ENCODE measurements around the gene TLR7.

TLR7 gene

DNA sequence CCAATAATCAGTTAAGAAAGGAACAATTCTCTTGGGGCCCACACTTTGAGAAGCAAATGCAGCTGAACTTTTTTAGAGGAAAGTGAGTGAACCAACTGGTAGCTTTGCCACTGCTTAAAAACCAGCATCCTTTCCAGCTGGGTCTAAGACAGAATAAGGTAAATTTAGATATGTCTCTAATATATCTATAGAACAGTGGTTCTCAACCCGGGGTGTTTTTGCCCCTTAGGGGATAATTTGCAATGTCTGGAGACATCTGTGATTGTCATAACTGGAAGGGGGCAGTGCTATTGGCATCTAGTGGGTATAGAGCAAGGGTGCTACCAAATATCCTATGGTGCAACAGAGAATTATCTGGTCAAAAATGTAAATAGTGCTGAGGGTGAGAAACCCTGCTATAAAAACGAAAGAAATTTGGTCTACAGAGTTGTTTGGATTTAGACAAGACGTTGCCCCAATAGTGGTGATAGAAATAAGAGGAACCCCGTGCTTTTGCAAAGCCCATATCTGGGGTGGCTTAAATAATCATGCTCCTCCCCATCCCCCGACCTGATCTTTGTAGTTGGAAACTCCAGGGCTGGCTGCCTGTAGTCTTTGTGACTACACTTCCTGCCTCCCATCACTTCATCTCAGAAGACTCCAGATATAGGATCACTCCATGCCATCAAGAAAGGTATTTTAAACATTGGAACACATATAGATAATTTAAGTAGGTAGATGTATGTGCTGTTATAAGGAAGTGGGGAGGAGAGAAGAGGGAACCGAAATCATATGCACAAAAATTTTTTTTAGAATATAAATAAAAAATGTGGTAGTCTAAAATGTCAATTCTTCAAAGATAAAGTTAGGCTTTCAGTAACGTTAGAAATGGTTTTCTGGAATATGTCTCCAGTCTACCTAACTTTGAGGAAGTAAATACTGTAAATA is at the start of gene TLR7:
Gene TLR7, plus strand, starts transcription at position 622 of the 927 bp plus-strand sequence. CDS start 507 bp downstream, outside the sequence.
- no peak for DNase-seq

DNA sequence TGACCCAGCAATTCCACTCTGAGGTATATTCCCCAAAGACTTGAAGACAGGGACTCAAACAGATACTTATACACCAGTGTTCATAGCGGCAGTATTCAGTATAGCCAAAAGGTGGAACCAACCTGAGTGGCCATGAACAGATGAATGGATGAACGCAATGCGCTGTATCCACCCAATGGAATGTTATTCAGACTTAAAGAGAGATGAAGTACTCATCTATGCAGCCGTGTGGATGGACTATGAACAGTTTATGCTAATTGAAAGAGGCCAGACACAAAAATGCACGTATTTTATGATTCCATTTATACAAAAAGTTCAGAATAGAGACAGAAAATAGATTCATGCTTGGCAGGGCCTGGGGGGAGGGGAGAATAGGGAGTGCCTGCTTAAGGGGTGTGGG is 49.3 kb upstream of the TLR7 start:
- no peak for DNase-seq

DNA sequence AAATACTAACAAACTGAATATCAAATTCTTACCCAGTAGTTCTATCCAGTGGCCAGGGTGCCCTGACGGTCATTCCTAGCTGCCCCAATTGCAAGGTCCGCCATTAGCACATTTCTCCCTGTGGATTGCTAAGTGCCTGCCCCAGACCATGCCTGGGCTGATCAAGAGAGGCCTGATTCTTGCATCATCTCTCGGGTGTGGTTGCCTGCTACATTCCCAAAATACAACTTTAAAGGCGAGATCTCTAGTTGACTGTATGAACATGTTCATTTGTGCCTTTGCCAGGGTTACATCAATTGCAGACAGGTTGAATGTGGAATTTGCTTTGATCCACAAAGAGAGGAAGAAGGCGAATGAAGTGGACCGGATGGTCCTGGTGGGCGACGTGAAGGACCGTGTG is 47.6 kb upstream of the TLR7 start:
- no peak for DNase-seq

DNA sequence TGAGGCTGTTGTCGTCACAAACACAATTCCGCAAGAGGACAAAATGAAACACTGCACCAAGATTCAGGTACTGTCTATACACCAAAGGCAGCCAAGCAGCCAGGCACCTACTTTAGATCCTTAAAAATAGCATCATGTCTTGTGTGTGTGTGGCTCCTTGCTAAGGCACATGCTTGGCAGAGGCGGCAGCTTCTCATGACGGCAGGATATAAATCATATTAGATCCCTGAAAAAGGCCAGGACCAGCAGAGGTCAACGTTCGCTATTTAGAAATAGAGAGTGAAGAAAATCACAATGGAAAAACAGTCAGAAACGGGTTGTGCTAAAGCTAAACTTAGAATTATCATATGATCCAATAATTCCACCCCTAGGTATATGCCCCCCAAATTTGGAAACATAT is 46.1 kb upstream of the TLR7 start:
- no peak for DNase-seq

DNA sequence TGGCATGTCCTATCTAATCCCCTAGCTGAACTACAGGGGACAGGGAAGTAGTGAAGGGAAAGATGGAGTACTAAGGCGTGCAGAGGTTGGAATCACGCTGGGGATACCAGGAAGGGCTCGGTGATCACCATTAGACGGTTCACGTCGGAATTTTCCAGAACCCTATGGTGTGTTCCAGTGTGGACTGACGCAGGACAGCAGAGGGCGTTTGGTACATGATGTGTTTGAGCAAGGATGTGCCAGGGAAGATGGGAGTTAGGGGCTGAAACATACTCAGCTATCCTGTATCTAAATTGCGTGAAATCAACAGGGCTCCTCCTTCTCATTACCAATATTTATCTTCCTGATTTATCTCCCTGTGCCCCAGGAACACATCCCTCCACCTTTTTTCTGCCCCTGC is 41.9 kb upstream of the TLR7 start:
- no peak for DNase-seq

DNA sequence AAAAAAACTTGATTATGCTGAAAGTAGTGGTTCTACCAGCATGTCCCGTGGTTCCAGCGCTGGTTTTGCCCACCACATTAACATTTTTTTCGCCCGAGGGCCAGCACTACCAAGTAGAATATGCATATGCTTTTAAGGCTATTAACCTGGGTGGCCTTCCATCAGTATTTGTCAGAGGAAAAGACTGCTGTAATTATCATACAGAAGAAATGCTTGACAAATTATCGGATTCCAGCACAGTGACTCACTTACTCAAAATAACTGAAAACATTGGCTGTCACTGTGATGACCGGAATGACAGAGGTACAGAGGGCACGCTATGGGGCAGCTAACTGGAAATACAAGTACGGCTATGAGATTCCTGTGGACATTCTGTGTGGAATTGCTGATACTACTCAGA is 41.1 kb upstream of the TLR7 start:
- DNase-seq: no peak

DNA sequence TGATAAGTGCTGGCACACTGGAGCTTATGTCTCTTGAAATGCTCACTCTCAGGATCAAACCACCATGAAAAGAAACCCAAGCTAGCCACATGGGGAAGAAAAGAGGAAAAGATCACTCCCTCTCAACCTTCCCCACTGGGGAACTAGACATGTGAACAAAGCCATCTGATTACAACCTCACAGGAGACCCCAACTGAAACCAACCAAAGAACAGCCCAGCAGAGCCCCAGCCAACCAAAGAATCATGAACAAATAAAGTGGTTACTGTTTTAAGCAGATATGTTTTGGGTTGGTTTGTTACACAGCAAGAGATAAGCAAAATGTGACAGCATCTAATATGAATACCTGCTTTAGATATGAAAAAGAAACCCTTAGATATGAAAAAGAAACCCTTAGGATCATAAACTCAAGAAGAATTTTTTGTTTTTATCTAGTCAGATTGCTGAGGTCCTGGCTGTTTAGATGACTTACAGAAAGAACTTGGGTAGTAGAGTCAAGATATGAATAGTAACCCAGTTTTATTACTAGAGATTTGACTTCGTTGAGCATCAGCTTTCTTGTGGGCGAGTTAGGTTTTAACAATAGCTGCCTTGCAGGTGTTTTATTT is 23.7 kb upstream of the TLR7 start:
- no peak for DNase-seq

DNA sequence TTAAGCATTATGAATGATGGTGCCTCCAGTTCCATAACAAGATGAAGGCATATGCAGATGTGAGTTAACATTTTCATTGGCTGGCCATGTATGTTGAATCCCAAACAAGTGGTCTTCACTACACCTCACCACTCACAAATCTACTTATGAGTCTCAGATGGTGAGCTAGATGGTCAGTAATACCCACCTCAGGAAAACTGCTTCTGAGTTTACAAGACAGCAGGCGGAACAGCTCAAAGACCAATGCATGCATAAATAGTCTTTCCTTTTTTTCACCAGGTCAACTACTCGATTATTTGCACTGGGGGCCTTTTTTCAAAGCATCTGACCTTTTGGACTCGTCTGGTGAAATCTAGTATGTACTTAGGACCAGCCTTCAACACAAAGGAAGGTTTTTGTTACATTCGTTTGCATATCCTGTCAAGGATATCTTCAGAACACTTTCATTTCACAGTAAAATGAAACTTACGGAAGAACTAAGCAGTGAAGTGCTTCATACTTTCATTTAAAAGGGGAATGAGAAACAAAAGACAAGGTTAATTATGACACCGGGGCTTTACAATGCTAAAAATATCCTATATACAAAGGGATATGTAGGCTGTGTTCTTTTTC is 23.1 kb upstream of the TLR7 start:
- no peak for DNase-seq

DNA sequence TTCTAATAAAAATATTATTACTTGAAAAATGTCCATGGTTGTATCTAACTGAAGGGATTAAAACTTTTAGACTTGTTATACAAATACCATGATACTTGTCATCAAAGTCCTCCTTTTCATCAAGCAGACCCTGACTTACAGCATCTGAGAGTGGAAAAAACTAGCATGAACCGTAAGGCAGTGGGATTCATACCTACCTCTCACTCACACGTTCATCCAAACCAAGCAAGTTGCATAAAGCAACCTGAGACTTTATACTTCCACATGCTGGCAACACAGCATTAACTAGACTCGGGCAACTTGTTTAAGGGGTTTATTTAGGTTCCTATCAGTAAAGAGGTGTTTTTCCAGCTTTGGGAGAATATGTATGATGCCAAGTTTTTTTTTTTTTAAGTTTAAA is 22.6 kb upstream of the TLR7 start:
- DNase-seq: no peak

DNA sequence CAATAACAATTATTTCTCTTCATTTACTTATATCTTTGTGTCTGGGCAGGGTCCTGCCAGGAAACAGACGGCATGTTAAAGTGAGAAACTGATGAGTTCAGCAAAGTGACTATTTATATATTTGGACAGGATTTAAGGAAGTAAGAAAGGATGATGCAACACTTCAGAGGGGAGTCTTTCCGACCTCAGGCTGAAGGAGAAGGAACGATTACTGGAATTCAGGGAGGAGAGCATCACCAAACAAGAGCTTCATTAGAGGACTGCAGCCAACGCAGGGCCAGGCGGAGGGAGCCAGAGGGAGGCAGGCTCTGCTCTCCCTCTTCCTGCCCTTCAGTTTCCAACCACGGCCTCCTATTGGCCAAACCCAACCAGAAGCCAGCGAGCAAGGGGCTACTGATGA is 1.5 kb upstream of the TLR7 start:
- DNase-seq: no peak

DNA sequence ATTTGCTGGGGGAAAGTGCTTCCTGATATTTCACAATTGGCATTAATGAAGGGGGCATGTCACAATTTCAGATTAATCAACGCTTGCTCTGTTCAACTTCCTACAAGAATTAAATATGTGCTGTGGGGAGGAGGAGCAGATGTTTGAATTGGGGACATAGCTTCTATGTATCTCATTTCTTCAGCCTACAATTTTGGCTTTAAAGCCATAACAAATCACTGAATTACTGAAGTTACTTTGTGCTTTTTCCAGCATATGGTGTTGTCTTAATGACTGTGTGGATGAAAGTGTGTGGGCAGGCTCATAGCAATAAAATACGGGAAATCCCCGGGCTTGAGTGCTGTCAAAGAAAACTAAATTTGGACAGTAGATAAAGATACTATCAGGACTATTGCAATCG is 813 bp downstream of the TLR7 start:
- DNase-seq: no peak

DNA sequence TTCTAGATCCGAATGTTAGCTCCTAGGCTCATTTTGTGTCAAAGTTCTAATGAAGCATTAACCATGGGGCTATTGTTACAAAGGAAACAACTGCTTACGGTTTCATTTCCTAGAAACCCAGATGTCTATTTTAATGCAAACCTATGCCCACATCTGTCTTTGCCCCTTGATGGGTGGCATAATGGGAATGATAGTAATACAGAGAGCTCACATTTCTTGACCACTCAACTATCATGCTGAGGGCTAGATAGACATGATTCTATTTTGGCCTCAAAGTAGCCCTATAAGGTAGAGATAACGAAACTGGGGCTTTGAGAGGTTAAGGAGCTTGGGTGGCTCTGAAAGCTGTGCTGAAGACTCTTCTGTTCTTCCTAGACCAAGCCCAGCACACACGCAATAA is 1.9 kb downstream of the TLR7 start:
- no peak for DNase-seq

DNA sequence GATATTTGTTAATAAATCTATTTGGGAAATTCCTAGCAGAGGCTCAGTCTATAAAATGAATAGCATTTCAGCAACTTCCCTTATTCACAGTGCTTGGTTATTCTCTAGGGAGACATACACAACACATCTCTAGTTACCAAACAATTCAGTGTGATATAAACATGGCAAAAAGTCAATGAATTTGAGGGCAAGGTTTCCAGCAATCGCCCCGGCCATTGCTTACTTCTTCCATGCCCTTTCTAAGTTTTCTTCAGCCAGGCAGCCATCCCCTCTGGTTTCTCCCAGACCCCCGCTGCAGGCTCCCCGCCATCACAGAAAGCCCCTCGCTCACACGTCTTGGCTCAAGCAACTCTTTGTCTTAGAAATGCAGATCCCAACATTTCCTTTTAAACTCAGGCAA is 4.4 kb downstream of the TLR7 start:
- DNase-seq: no peak

DNA sequence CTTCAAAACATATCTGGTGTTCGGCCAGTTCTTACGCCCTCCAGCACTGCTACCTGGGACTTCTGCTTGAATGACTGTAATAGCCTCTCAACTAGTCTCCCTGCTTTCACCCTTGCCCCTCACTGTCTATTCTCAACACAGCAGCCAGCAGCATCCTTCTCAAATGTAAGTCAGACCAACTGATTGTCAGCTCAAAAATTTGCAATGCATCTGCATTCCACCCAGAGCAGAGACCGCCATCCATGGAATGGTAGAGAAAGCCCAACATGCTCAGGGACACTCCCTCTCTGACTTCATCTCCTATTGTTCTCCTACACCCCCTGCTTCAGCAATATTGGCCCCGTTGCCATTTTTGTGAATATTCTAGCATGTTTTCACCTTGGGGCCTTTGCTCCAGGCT is 5.9 kb downstream of the TLR7 start:
- DNase-seq: no peak

DNA sequence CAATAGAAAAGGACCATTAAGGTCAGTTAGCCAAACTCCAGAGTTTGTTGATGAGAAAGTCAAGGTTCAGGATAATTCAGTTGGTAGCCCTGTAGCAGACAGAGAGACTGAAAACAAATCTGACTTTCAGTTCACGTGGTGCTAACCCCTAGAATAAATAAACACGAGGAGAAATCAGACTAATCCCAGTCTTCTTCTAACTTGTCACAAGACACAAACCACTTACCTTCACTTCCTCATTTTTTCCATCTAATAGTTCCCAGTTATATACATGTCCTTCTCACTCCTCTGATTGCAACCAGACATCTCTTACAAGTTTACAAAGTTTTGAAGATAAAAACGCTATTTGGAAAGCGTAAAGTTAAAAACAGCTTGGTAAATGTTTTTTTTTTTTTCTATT is 7.7 kb downstream of the TLR7 start:
- no peak for DNase-seq

DNA sequence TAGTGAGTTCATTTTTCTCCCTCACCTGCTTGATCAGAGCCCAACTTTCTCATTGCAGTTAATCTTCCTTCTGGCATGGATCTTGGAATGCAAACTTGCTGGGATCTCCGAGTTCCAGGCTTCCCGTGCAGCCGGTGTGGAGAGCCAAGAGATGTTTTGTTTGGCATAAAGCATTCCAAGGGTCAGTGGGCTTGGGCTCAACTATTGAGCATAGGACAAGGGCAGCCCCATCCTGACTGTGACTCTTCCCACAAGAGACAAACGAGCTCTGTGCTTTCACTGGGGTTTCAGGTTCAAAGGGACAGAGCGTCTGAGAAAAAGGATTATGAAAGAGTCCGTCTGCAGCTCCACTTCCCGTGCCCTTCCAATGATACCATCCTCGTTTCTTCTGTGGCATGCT is 10.5 kb downstream of the TLR7 start:
- DNase-seq: no peak

DNA sequence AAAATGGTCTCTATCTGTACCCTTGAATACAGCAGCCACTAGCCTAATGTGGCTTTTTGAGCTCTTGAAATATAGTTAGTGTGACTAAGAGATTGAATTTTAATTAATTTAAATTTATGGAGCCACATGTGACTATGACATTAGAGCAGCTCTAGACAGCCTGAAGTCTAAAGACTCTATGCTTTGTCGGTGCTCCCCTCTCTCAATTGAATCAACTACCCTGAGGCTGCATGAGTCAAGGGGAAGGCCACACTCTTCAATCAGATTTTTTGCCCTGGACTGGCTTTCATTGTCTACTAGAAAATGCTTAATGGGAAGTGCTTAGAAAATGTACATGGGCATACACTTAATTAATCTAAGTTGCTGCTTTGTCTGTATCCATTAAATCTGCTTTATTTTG is 11.7 kb downstream of the TLR7 start:
- DNase-seq: no peak

DNA sequence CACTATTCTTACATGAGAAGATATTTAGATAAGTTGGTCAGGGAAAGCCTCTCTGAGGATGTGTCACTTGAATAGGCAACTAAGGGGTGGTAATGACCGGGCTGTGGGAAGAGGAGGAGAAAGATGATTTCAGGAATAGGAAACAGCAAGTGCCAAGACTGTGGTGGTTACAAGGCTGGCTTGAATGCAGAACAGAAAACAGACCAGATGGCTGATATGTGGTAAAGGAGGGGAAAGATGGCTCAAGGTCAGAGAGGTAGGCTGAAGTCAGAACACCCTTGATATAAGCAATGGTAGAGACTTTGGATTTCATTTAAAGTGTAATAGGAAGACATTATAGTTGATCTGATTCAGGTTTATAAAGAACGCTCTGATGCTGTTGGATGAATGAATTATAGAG is 15.0 kb downstream of the TLR7 start:
- DNase-seq: no peak

DNA sequence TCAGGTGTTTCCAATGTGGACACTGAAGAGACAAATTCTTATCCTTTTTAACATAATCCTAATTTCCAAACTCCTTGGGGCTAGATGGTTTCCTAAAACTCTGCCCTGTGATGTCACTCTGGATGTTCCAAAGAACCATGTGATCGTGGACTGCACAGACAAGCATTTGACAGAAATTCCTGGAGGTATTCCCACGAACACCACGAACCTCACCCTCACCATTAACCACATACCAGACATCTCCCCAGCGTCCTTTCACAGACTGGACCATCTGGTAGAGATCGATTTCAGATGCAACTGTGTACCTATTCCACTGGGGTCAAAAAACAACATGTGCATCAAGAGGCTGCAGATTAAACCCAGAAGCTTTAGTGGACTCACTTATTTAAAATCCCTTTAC is 18.6 kb downstream of the TLR7 start:
- no peak for DNase-seq

DNA sequence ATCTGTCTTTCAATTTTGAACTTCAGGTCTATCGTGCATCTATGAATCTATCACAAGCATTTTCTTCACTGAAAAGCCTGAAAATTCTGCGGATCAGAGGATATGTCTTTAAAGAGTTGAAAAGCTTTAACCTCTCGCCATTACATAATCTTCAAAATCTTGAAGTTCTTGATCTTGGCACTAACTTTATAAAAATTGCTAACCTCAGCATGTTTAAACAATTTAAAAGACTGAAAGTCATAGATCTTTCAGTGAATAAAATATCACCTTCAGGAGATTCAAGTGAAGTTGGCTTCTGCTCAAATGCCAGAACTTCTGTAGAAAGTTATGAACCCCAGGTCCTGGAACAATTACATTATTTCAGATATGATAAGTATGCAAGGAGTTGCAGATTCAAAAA is 19.7 kb downstream of the TLR7 start:
- DNase-seq: no peak

DNA sequence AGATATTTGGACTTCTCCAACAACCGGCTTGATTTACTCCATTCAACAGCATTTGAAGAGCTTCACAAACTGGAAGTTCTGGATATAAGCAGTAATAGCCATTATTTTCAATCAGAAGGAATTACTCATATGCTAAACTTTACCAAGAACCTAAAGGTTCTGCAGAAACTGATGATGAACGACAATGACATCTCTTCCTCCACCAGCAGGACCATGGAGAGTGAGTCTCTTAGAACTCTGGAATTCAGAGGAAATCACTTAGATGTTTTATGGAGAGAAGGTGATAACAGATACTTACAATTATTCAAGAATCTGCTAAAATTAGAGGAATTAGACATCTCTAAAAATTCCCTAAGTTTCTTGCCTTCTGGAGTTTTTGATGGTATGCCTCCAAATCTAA is 20.3 kb downstream of the TLR7 start:
- DNase-seq: no peak

DNA sequence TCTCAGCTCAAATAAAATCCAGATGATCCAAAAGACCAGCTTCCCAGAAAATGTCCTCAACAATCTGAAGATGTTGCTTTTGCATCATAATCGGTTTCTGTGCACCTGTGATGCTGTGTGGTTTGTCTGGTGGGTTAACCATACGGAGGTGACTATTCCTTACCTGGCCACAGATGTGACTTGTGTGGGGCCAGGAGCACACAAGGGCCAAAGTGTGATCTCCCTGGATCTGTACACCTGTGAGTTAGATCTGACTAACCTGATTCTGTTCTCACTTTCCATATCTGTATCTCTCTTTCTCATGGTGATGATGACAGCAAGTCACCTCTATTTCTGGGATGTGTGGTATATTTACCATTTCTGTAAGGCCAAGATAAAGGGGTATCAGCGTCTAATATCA is 20.9 kb downstream of the TLR7 start:
- no peak for DNase-seq

DNA sequence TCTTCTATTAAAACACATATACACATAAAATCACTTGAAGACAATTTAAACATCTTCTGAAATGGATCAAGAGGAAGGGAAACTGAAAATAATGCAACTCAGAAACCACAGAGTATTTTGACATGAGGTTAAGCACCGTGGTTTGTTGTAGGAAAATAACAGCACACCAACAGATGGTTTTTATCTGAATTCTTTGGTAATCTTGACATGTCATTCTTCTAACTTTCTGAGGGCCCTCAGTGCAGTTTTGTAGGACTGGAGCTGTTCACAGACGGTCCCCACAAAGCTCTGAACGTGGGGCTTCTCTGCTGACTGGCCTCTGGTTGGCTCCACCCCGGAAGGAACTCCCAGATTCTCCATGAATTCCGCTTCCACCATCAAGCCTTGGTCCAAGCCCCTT is 23.6 kb downstream of the TLR7 start:
- no peak for DNase-seq

DNA sequence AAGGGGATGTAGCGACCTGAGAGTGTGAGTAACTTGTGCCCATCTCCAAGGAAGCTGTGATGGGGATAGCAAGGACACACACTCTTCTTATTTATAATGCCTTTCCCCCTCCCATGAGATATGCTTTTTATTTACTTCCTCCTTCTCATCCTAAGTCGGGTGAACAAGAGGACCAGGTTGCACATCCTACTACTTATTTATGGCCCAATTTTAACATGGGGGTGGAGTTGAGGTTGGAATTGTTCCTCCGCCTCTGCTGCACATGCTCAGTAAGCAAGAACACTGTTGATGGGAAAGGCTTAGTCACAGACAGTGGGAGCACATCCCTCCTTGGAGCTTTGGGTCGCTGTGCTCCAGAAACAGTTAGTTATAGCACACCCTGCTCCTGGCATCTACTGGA is 24.3 kb downstream of the TLR7 start:
- DNase-seq: no peak

Measured in stimulated activated CD4-positive, alpha-beta T cell treated with anti-CD3 and anti-CD28 coated beads, Interleukin-1b, Interleukin-23, amount 100 ng/mL, for 48 hours (primary cell).